ENCODE measurements around the gene KAZN. TPM values are rescaled to one million over a fixed set of nuclear protein-coding genes. Genes with fewer than 3 reads are reported as not detected.

The KAZN gene
- polyA plus RNA-seq, 1 of the 3 experiments (the other 2 are of a cell fraction): 6.8 TPM

GRCh38 chr1:14788080-14788479, 189.6 kb downstream of the KAZN start:
- Histone ChIP-seq H3K36me3 (replicated peaks in 1 of 2; ENCODE audit: control insufficient read depth in 1 of 2, insufficient read depth in 2 of 2, low read length in 1 of 2) (no peaks in the 10 kb centered on the region), H3K4me1 (ENCODE audit: control insufficient read depth in 1 of 2, insufficient read depth in 2 of 2, low read depth in 1 of 2, low read length in 1 of 2) (no peaks in the 10 kb centered on the region; a peak in 1 of 4 replicates), H3K9me3 (no peaks in the 10 kb centered on the region), H3K9ac (no peak overlapping the region), H3K79me2 (ENCODE audit: insufficient read depth) (no peaks in the 10 kb centered on the region), H3K4me3 (ENCODE audit: low read depth in 2 of 2, low read length in 1 of 2) (no peak overlapping the region), H3F3A (replicated peaks; ENCODE audit: insufficient read depth) (no peaks in the 10 kb centered on the region), H4K20me1 (ENCODE audit: insufficient read depth) (no peaks in the 10 kb centered on the region), H3K27ac (ENCODE audit: low read depth in 2 of 2, low read length in 1 of 2) (no peak overlapping the region), H3K27me3 (ENCODE audit: insufficient read depth) (no peaks in the 10 kb centered on the region), H3K9me2 (no peaks in the 10 kb centered on the region), H2AFZ (ENCODE audit: low read depth) (no peak overlapping the region), H3K4me2 (no peak overlapping the region)
- CTCF ChIA-PET: interaction anchor here (1.1 to 1.2 kb wide), 2 partner anchors 8 to 9 kb away, joined by 3 read pairs; no protein-coding TSS in a partner anchor
- WGBS (ENCODE audit: low lambda C conversion rate): 52% methylated on average over 7 of the region's 7 CpGs
- TF ChIP-seq TCF12 (IDR thresholded peaks at IDR 0.05) (no peak), GATA2 (CRISPR knock-in tag; IDR thresholded peaks at IDR 0.05) (no peak), CTCF (IDR thresholded peaks at IDR 0.05) (no peak), POLR2AphosphoS5 (IDR thresholded peaks at IDR 0.05; ENCODE audit: low read depth, low read length) (no peak), IRF3 (IDR thresholded peaks at IDR 0.05; ENCODE audit: low read depth, low read length) (no peak), CHD2 (IDR thresholded peaks at IDR 0.05; ENCODE audit: low read length, partially characterized antibody) (no peak), JUND (IDR thresholded peaks at IDR 0.05) (no peak), RAD21 (IDR thresholded peaks at IDR 0.05; ENCODE audit: low read length) (no peak), MXI1 (IDR thresholded peaks at IDR 0.05; ENCODE audit: low read depth, low read length) (no peak)
- POLR2A ChIA-PET: interaction anchor here (0.7 kb wide), 1 partner anchor 256 kb away, joined by 3 read pairs; no protein-coding TSS in a partner anchor
- DNase-seq: no peak

- no peaks in the 10 kb centered on the region for H3K79me2 ChIP-seq (ENCODE audit: insufficient read depth)
- WGBS (ENCODE audit: low lambda C conversion rate): 37% methylated on average over 7 of the region's 7 CpGs
- POLR2A ChIA-PET: no interaction called here
- CTCF ChIA-PET: no interaction called here
- no peaks in the 10 kb centered on the region for H3K9me3 ChIP-seq
- H3K4me2 ChIP-seq: no peak overlapping the region
- H3K27me3 ChIP-seq (ENCODE audit: insufficient read depth): no peaks in the 10 kb centered on the region
- no peaks in the 10 kb centered on the region for H4K20me1 ChIP-seq (ENCODE audit: insufficient read depth)
- DNase-seq: no peak
- no peaks in the 10 kb centered on the region for H3K4me1 ChIP-seq (ENCODE audit: control insufficient read depth in 1 of 2, insufficient read depth in 2 of 2, low read depth in 1 of 2, low read length in 1 of 2)
- H3K36me3 ChIP-seq (replicated peaks in 1 of 2; ENCODE audit: control insufficient read depth in 1 of 2, insufficient read depth in 2 of 2, low read length in 1 of 2): no peaks in the 10 kb centered on the region
- H3K4me3 ChIP-seq (ENCODE audit: low read depth in 2 of 2, low read length in 1 of 2): no peak overlapping the region
- no peak overlapping the region for H2AFZ ChIP-seq (ENCODE audit: low read depth)
- no peak overlapping the region for H3K27ac ChIP-seq (ENCODE audit: low read depth in 2 of 2, low read length in 1 of 2)
- no peak overlapping the region for H3K9ac ChIP-seq
- no peaks in the 10 kb centered on the region for H3K9me2 ChIP-seq
- H3F3A ChIP-seq (replicated peaks; ENCODE audit: insufficient read depth): no peaks in the 10 kb centered on the region
- TF ChIP-seq FOSL2 (IDR thresholded peaks at IDR 0.05; ENCODE audit: borderline replicate concordance, low read depth) (no peak), FOXJ3 (CRISPR knock-in tag; IDR thresholded peaks at IDR 0.05) (no peak), NRF1 (IDR thresholded peaks at IDR 0.05; ENCODE audit: low read depth, low read length) (no peak), EP300 (IDR thresholded peaks at IDR 0.05; ENCODE audit: borderline replicate concordance in 1 of 2, low read depth in 1 of 2, low read length in 1 of 2) (no peak), POLR2AphosphoS5 (IDR thresholded peaks at IDR 0.05; ENCODE audit: low read depth, low read length) (no peak), GATA2 (CRISPR knock-in tag; IDR thresholded peaks at IDR 0.05) (no peak), REST (IDR thresholded peaks at IDR 0.05; ENCODE audit: low read depth, low read length) (no peak), MEF2A (IDR thresholded peaks at IDR 0.05; ENCODE audit: borderline replicate concordance, low read depth) (no peak), MXI1 (IDR thresholded peaks at IDR 0.05; ENCODE audit: low read depth, low read length) (no peak), RAD21 (IDR thresholded peaks at IDR 0.05; ENCODE audit: low read length) (no peak), SIN3A (IDR thresholded peaks at IDR 0.05; ENCODE audit: borderline replicate concordance, low read depth, low read length) (no peak)
- TF ChIP-seq, protein P1, sequence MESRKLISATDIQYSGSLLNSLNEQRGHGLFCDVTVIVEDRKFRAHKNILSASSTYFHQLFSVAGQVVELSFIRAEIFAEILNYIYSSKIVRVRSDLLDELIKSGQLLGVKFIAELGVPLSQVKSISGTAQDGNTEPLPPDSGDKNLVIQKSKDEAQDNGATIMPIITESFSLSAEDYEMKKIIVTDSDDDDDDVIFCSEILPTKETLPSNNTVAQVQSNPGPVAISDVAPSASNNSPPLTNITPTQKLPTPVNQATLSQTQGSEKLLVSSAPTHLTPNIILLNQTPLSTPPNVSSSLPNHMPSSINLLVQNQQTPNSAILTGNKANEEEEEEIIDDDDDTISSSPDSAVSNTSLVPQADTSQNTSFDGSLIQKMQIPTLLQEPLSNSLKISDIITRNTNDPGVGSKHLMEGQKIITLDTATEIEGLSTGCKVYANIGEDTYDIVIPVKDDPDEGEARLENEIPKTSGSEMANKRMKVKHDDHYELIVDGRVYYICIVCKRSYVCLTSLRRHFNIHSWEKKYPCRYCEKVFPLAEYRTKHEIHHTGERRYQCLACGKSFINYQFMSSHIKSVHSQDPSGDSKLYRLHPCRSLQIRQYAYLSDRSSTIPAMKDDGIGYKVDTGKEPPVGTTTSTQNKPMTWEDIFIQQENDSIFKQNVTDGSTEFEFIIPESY (IDR thresholded peaks at IDR 0.05; ENCODE audit: borderline replicate concordance, low read depth): no peak
- TF ChIP-seq, protein P2, sequence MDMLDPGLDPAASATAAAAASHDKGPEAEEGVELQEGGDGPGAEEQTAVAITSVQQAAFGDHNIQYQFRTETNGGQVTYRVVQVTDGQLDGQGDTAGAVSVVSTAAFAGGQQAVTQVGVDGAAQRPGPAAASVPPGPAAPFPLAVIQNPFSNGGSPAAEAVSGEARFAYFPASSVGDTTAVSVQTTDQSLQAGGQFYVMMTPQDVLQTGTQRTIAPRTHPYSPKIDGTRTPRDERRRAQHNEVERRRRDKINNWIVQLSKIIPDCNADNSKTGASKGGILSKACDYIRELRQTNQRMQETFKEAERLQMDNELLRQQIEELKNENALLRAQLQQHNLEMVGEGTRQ (IDR thresholded peaks at IDR 0.05; ENCODE audit: borderline replicate concordance, low read depth, low read length): no peak
These were observed 192.5 kb downstream of the KAZN start for GRCh38 chr1:14790982-14791381.
